ENCODE measurements around the gene CARS1.

CARS1 gene

GRCh38 chr11:3011891-3012885, 45.0 kb downstream of the CARS1 start:
- peaks cover 0 to 94% (median 85%) of the 10 kb centered on the region in 5 donors for H3K36me3 ChIP-seq (ENCODE audit: control insufficient read depth in 5 of 5, insufficient read depth in 5 of 5, low read length in 5 of 5)
- H3K4me3 ChIP-seq (ENCODE audit: low read depth in 1 of 5, low read length in 5 of 5) = no peak overlapping the region
- H3K9ac ChIP-seq (ENCODE audit: low read length in 5 of 5) = no peak overlapping the region
- peaks cover 0 to 29% (median 18%) of the 10 kb centered on the region in 5 donors for H3K4me1 ChIP-seq (ENCODE audit: control insufficient read depth in 5 of 5, insufficient read depth in 5 of 5, low read length in 5 of 5)
- no peak overlapping the region for H3K27ac ChIP-seq (ENCODE audit: low read depth, low read length)
- H3K27me3 ChIP-seq (ENCODE audit: control insufficient read depth in 5 of 5, insufficient read depth in 4 of 5, low read length in 5 of 5) = no peaks in the 10 kb centered on the region
- H3K9me3 ChIP-seq (ENCODE audit: control insufficient read depth in 5 of 5, low read length in 5 of 5) = no peaks in the 10 kb centered on the region

- Histone ChIP-seq H3K9ac (ENCODE audit: low read length in 5 of 5) (no peak overlapping the region), H3K9me3 (ENCODE audit: control insufficient read depth in 5 of 5, low read length in 5 of 5) (no peaks in the 10 kb centered on the region), H3K27me3 (ENCODE audit: control insufficient read depth in 5 of 5, insufficient read depth in 4 of 5, low read length in 5 of 5) (no peaks in the 10 kb centered on the region), H3K27ac (ENCODE audit: low read depth, low read length) (no peak overlapping the region), H3K4me3 (ENCODE audit: low read depth in 1 of 5, low read length in 5 of 5) (no peak overlapping the region), H3K4me1 (ENCODE audit: control insufficient read depth in 5 of 5, insufficient read depth in 5 of 5, low read length in 5 of 5) (peaks cover 0 to 25% (median 15%) of the 10 kb centered on the region in 5 donors), H3K36me3 (ENCODE audit: control insufficient read depth in 5 of 5, insufficient read depth in 5 of 5, low read length in 5 of 5) (peaks cover 0 to 94% (median 86%) of the 10 kb centered on the region in 5 donors)
Measured at GRCh38 chr11:3010521-3011275, 46.5 kb downstream of the CARS1 start.

GRCh38 chr11:3010004-3010403, 47.2 kb downstream of the CARS1 start:
- H3K27ac ChIP-seq (ENCODE audit: low read depth, low read length) = no peak overlapping the region
- no peak overlapping the region for H3K4me3 ChIP-seq (ENCODE audit: low read depth in 1 of 5, low read length in 5 of 5)
- peaks cover 0 to 94% (median 85%) of the 10 kb centered on the region in 5 donors for H3K36me3 ChIP-seq (ENCODE audit: control insufficient read depth in 5 of 5, insufficient read depth in 5 of 5, low read length in 5 of 5)
- peaks cover 0 to 18% (median 11%) of the 10 kb centered on the region in 5 donors for H3K4me1 ChIP-seq (ENCODE audit: control insufficient read depth in 5 of 5, insufficient read depth in 5 of 5, low read length in 5 of 5)
- no peak overlapping the region for H3K9ac ChIP-seq (ENCODE audit: low read length in 5 of 5)
- no peaks in the 10 kb centered on the region for H3K27me3 ChIP-seq (ENCODE audit: control insufficient read depth in 5 of 5, insufficient read depth in 4 of 5, low read length in 5 of 5)
- no peaks in the 10 kb centered on the region for H3K9me3 ChIP-seq (ENCODE audit: control insufficient read depth in 5 of 5, low read length in 5 of 5)

GRCh38 chr11:3009481-3009880, 47.7 kb downstream of the CARS1 start:
- H3K4me1 ChIP-seq (ENCODE audit: control insufficient read depth in 5 of 5, insufficient read depth in 5 of 5, low read length in 5 of 5) = peaks cover 0 to 13% (median 8%) of the 10 kb centered on the region in 5 donors
- no peak overlapping the region for H3K4me3 ChIP-seq (ENCODE audit: low read depth in 1 of 5, low read length in 5 of 5)
- peaks cover 0 to 91% (median 82%) of the 10 kb centered on the region in 5 donors for H3K36me3 ChIP-seq (ENCODE audit: control insufficient read depth in 5 of 5, insufficient read depth in 5 of 5, low read length in 5 of 5)
- no peaks in the 10 kb centered on the region for H3K27me3 ChIP-seq (ENCODE audit: control insufficient read depth in 5 of 5, insufficient read depth in 4 of 5, low read length in 5 of 5)
- H3K27ac ChIP-seq (ENCODE audit: low read depth, low read length) = no peak overlapping the region
- no peaks in the 10 kb centered on the region for H3K9me3 ChIP-seq (ENCODE audit: control insufficient read depth in 5 of 5, low read length in 5 of 5)
- no peak overlapping the region for H3K9ac ChIP-seq (ENCODE audit: low read length in 5 of 5)

GRCh38 chr11:3008746-3009336, 48.4 kb downstream of the CARS1 start:
- Histone ChIP-seq H3K27me3 (ENCODE audit: control insufficient read depth in 5 of 5, insufficient read depth in 4 of 5, low read length in 5 of 5) (no peaks in the 10 kb centered on the region), H3K4me1 (ENCODE audit: control insufficient read depth in 5 of 5, insufficient read depth in 5 of 5, low read length in 5 of 5) (peaks cover 0 to 6% (median 2%) of the 10 kb centered on the region in 5 donors), H3K4me3 (ENCODE audit: low read depth in 1 of 5, low read length in 5 of 5) (no peak overlapping the region), H3K9me3 (ENCODE audit: control insufficient read depth in 5 of 5, low read length in 5 of 5) (no peaks in the 10 kb centered on the region), H3K36me3 (ENCODE audit: control insufficient read depth in 5 of 5, insufficient read depth in 5 of 5, low read length in 5 of 5) (peaks cover 0 to 91% (median 82%) of the 10 kb centered on the region in 5 donors), H3K27ac (ENCODE audit: low read depth, low read length) (no peak overlapping the region), H3K9ac (ENCODE audit: low read length in 5 of 5) (no peak overlapping the region)

GRCh38 chr11:3007404-3008010, 49.7 kb downstream of the CARS1 start:
- no peaks in the 10 kb centered on the region for H3K9me3 ChIP-seq (ENCODE audit: control insufficient read depth in 5 of 5, low read length in 5 of 5)
- H3K4me3 ChIP-seq (ENCODE audit: low read depth in 1 of 5, low read length in 5 of 5) = no peak overlapping the region
- no peaks in the 10 kb centered on the region for H3K27me3 ChIP-seq (ENCODE audit: control insufficient read depth in 5 of 5, insufficient read depth in 4 of 5, low read length in 5 of 5)
- no peak overlapping the region for H3K27ac ChIP-seq (ENCODE audit: low read depth, low read length)
- H3K9ac ChIP-seq (ENCODE audit: low read length in 5 of 5) = no peak overlapping the region
- H3K4me1 ChIP-seq (ENCODE audit: control insufficient read depth in 5 of 5, insufficient read depth in 5 of 5, low read length in 5 of 5) = peaks cover 0 to 3% (median 0%) of the 10 kb centered on the region in 5 donors
- H3K36me3 ChIP-seq (ENCODE audit: control insufficient read depth in 5 of 5, insufficient read depth in 5 of 5, low read length in 5 of 5) = peaks cover 0 to 95% (median 91%) of the 10 kb centered on the region in 5 donors

GRCh38 chr11:3006505-3007260, 50.5 kb downstream of the CARS1 start:
- no peak overlapping the region for H3K9ac ChIP-seq (ENCODE audit: low read length in 5 of 5)
- H3K27ac ChIP-seq (ENCODE audit: low read depth, low read length) = no peak overlapping the region
- peaks cover 0 to 7% (median 0%) of the 10 kb centered on the region in 5 donors for H3K4me1 ChIP-seq (ENCODE audit: control insufficient read depth in 5 of 5, insufficient read depth in 5 of 5, low read length in 5 of 5)
- no peaks in the 10 kb centered on the region for H3K9me3 ChIP-seq (ENCODE audit: control insufficient read depth in 5 of 5, low read length in 5 of 5)
- H3K36me3 ChIP-seq (ENCODE audit: control insufficient read depth in 5 of 5, insufficient read depth in 5 of 5, low read length in 5 of 5) = peaks cover 0 to 95% (median 91%) of the 10 kb centered on the region in 5 donors
- no peaks in the 10 kb centered on the region for H3K27me3 ChIP-seq (ENCODE audit: control insufficient read depth in 5 of 5, insufficient read depth in 4 of 5, low read length in 5 of 5)
- H3K4me3 ChIP-seq (ENCODE audit: low read depth in 1 of 5, low read length in 5 of 5) = no peak overlapping the region

GRCh38 chr11:3004481-3004880, 52.7 kb downstream of the CARS1 start:
- Histone ChIP-seq H3K4me3 (ENCODE audit: low read depth in 1 of 5, low read length in 5 of 5) (no peak overlapping the region), H3K9ac (ENCODE audit: low read length in 5 of 5) (no peak overlapping the region), H3K27me3 (ENCODE audit: control insufficient read depth in 5 of 5, insufficient read depth in 4 of 5, low read length in 5 of 5) (no peaks in the 10 kb centered on the region), H3K9me3 (ENCODE audit: control insufficient read depth in 5 of 5, low read length in 5 of 5) (no peaks in the 10 kb centered on the region), H3K4me1 (ENCODE audit: control insufficient read depth in 5 of 5, insufficient read depth in 5 of 5, low read length in 5 of 5) (peaks cover 0 to 12% (median 7%) of the 10 kb centered on the region in 5 donors), H3K27ac (ENCODE audit: low read depth, low read length) (no peak overlapping the region), H3K36me3 (ENCODE audit: control insufficient read depth in 5 of 5, insufficient read depth in 5 of 5, low read length in 5 of 5) (peaks cover 0 to 97% (median 90%) of the 10 kb centered on the region in 5 donors)

Data from subcutaneous abdominal adipose tissue (tissue), 5 donors.